Body of pancreas (tissue), 4 donors: ENCODE data around the gene CEP128. TPM values are rescaled to one million over a fixed set of nuclear protein-coding genes. Genes with fewer than 3 reads are reported as not detected.

Experiments
- ATAC-seq: fragments of 150-250 bp; one replicate; pipeline ENCODE4 v1.9.1; 2016
- DNase-seq, 4 donors: peaks; one replicate each; pipeline ENCODE4 v3.0.0-alpha.2; 2019
- H3K27ac ChIP-seq, 4 donors: fragments of 200-600 bp; sonication (generic); 1 replicate in 3 of 4; 2 replicates in 1 of 4; pipeline versions ENCODE4 v1.5.1 to v1.6.1; 2016 to 2019; ENCODE audit warnings: mild to moderate bottlenecking in 1 of 4, mixed read lengths in 1 of 4, moderate library complexity in 1 of 4
- H3K27me3 ChIP-seq, 2 donors: fragments of 200-600 bp; sonication (generic); one replicate each; pipeline ENCODE4 v1.6.0; 2016; ENCODE audit warnings: mild to moderate bottlenecking in 1 of 2
- H3K36me3 ChIP-seq, 2 donors: fragments of 200-600 bp; sonication (generic); replicated peaks in 1 of 2; 2 replicates each; pipeline ENCODE4 v1.5.1; 2016; ENCODE audit warnings: low read depth in 2 of 2; ENCODE audit not compliant: insufficient read depth in 1 of 2
- H3K4me1 ChIP-seq: fragments of 200-600 bp; sonication (generic); one replicate; pipeline ENCODE4 v1.6.0; 2016
- H3K4me3 ChIP-seq, 2 donors: fragments of 200-600 bp; sonication (generic); 1 replicate in 1 of 2; 2 replicates in 1 of 2; pipeline ENCODE4 v1.5.1; 2016 to 2019
- H3K9me3 ChIP-seq, 3 donors: fragments of 200-600 bp; sonication (generic); 1 replicate in 2 of 3; 2 replicates in 1 of 3; pipeline ENCODE4 v1.5.1; 2016
- POLR2A ChIP-seq, 3 donors: fragments of 450-650 bp; IDR thresholded peaks; one replicate each; pipeline ENCODE4 v1.6.1; 2016; ENCODE audit warnings: antibody characterized with exemption in 3 of 3, mild to moderate bottlenecking in 2 of 3
- WGBS, 2 donors: methylation state at CpG; one replicate each; pipeline ENCODE4 v1.1.5; 2017; 5-methylcytosine and 5-hydroxymethylcytosine counted together
- intact Hi-C: fragments of 100-400 bp; cut with DNase I; formaldehyde crosslinking; loops from one replicate; pipeline ENCODE4 v1.15.1; 2023
- total RNA-seq, 2 donors: library from RNA; depleted of rRNA; stranded (reverse); fragments of >200 nt; gene quantifications; one replicate each; pipeline ENCODE4 v1.1.0, GENCODE V29; 2016
- TF ChIP-seq, protein P1 (sequence below), 7 experiments: fragments of 450-650 bp in 4 of 7; fragments of 200-600 bp in 3 of 7; sonication (generic) in 3 of 7; IDR thresholded peaks; one replicate each; pipeline ENCODE4 v1.5.1; 2016 to 2019; ENCODE audit warnings: antibody characterized with exemption in 7 of 7

Gene CEP128
- total RNA-seq, 2 donors from 2014 or later: 7.8 to 14.5 TPM

DNA sequence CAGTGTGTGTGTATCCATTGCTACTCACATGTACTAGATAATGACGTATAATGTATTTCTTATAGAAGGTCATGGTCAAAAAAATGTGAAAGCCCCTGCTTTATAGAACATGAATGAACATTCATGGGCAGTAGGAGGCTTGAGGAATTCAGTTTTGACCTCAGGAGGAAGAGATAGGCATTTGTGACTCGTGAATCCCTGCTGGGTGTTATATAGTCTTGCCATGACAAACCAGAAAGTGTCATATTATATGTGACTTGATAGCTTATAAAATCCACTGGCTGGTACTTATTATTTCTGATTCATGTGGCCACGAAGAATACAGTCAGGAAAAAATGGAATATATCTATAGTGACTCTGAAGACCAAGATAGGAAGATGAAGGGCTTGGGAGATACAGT, 287.6 kb downstream of the CEP128 start:
- H3K27ac ChIP-seq: no peak overlapping the region
- H3K36me3 ChIP-seq: no peaks in the 10 kb centered on the region
- ATAC-seq (no peak), DNase-seq (no peak)
- intact Hi-C loops: no loop called here
- H3K9me3 ChIP-seq: no peaks in the 10 kb centered on the region
- WGBS, 2 donors: 80 to 81% methylated on average over 3 of the region's 3 CpGs
- no peaks in the 10 kb centered on the region for H3K27me3 ChIP-seq
- no peaks in the 10 kb centered on the region for H3K4me1 ChIP-seq
- H3K4me3 ChIP-seq: no peak overlapping the region
- TF ChIP-seq, protein P1, sequence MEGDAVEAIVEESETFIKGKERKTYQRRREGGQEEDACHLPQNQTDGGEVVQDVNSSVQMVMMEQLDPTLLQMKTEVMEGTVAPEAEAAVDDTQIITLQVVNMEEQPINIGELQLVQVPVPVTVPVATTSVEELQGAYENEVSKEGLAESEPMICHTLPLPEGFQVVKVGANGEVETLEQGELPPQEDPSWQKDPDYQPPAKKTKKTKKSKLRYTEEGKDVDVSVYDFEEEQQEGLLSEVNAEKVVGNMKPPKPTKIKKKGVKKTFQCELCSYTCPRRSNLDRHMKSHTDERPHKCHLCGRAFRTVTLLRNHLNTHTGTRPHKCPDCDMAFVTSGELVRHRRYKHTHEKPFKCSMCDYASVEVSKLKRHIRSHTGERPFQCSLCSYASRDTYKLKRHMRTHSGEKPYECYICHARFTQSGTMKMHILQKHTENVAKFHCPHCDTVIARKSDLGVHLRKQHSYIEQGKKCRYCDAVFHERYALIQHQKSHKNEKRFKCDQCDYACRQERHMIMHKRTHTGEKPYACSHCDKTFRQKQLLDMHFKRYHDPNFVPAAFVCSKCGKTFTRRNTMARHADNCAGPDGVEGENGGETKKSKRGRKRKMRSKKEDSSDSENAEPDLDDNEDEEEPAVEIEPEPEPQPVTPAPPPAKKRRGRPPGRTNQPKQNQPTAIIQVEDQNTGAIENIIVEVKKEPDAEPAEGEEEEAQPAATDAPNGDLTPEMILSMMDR (IDR thresholded peaks at IDR 0.05): no peak
- TF ChIP-seq POLR2A (IDR thresholded peaks at IDR 0.05): no peak

DNA sequence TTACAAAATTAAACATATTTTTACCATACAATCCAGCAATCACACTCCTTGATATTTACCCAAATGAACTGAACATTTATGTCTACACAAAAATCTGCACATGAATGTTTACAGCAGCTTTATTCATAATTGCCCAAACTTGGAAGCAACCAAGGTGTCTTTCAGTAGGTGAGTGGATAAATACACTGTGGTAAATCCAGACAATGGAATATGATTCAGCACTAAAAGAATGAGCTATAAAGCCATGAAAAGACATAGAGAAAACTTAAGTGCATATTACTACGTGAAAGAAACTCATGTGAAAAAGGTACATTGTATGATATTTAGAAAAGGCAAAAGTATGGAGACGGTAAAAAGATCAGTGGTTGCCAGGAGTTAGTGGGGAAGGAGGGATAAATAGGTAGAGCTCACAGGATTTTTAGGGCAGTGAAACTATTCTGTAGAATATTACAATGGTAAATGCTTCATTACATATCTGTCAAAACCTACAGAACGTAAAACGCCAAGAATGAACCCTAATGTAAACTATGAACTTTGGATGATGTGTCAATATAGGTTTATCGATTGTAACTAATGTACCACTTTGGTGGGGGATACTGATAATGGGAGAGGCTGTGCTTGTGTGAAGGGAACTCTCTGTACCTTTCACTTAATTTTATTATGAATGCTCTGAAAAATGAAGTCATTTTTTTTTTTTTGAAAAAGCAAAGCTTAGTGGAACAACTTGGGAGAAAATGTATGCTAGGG, 295.7 kb downstream of the CEP128 start:
- WGBS, 2 donors: 79 to 83% methylated on average over 5 of the region's 5 CpGs
- Histone ChIP-seq H3K36me3 (no peaks in the 10 kb centered on the region), H3K27ac (no peak overlapping the region), H3K27me3 (no peaks in the 10 kb centered on the region), H3K4me3 (no peak overlapping the region), H3K9me3 (no peaks in the 10 kb centered on the region), H3K4me1 (no peaks in the 10 kb centered on the region)
- ATAC-seq (no peak), DNase-seq (no peak)
- intact Hi-C loops: no loop called here
- TF ChIP-seq POLR2A (IDR thresholded peaks at IDR 0.05): no peak
- TF ChIP-seq, protein P1 (IDR thresholded peaks at IDR 0.05): no peak

DNA sequence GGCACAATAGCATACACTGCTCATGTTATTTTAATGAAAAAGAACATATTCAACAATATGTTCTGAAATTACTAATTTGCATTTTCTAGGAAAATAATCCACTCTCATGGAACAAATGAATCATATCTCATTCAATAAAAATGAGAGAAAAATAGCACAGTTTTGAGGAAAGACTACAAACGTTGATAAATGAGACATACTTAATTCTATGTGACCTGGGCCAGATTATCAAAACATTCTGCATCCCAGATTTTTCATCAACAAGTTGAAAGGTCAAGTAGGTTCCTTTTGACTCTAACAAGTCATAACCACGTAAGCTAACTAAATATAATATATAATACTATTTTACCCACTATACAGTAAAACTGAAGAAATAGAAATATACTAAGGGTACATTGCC, 296.7 kb downstream of the CEP128 start:
- DNase-seq (no peak), ATAC-seq (no peak)
- H3K36me3 ChIP-seq: no peaks in the 10 kb centered on the region
- H3K4me1 ChIP-seq: no peaks in the 10 kb centered on the region
- no peak overlapping the region for H3K27ac ChIP-seq
- TF ChIP-seq POLR2A (IDR thresholded peaks at IDR 0.05): no peak
- TF ChIP-seq, protein P1 (IDR thresholded peaks at IDR 0.05): no peak
- 56 to 63% methylated on average over 2 of the region's 2 CpGs for WGBS, 2 donors
- H3K4me3 ChIP-seq: no peak overlapping the region
- no peaks in the 10 kb centered on the region for H3K9me3 ChIP-seq
- H3K27me3 ChIP-seq: no peaks in the 10 kb centered on the region
- intact Hi-C loops: no loop called here

DNA sequence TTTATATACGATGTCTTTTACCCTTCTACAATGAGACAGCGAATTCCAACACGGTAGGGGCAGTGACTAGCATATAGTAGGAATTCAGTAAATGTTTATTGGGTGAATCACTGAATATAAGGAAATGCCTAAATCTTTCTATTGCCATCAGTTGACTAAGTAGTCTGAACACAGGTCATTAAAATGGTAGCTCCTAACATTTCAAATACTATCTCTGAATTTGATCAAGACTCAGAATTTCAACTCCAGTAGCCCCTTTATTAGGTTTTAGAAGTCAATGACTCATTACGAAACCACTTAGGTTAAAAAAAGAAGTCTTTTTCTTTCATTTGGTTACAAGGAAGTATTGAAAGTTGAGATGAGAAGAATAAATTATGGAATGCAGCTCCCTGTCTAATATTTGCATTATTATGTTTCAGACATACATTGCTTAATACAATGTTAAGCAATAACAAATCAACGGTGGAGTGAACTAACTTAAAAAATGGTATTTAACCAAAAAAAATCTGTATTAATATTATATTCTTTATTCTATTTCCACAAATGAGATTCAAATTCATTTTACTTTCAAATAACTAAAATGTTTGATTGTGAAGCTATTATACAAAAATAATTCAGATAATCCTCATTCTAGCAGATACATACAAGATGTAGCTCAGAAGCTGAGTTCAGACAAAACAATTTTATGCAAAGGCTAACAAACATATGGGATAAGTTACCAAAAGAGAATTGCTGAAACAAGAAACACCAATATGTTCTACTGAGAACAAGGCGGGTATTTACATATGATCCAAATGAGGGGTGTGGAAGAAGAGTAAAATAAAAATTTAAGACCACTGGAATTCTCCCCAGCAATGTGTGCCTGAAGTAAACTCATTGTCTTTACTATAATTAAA, 302.7 kb downstream of the CEP128 start:
- Histone ChIP-seq H3K27ac (no peak overlapping the region), H3K4me1 (no peaks in the 10 kb centered on the region), H3K36me3 (no peaks in the 10 kb centered on the region), H3K4me3 (no peak overlapping the region), H3K27me3 (no peaks in the 10 kb centered on the region), H3K9me3 (no peaks in the 10 kb centered on the region)
- TF ChIP-seq, protein P1 (IDR thresholded peaks at IDR 0.05): no peak
- no peak for TF ChIP-seq POLR2A (IDR thresholded peaks at IDR 0.05)
- DNase-seq (no peak), ATAC-seq (no peak)
- 85 to 92% methylated on average over 6 of the region's 6 CpGs for WGBS, 2 donors
- intact Hi-C loops: no loop called here
